ENCODE results near the gene PDGFD. TPM values are rescaled to one million over a fixed set of nuclear protein-coding genes. Genes with fewer than 3 reads are reported as not detected.

The PDGFD gene
- total RNA-seq, 1 experiment from 2014 or later = 1.7 TPM

DNA sequence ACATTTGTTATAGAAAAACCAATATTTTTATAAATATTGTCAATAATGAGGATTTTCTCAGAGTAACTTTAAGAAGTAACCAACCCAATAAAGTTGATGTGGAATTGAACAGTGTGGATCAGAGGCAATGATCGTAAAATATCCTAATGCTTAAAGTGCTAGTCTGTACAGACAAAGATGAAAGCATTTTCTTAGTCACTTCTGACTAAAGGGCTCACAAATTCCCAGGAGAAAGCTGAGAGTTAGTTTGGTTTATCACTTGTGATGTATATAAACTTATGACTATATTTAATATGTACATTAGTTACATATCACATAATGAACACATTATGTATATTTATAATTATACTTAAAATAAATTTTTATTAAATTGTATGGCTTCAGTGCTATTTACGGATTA, 152.9 kb downstream of the PDGFD start:
- no peak overlapping the region for H3K27ac ChIP-seq (ENCODE audit: insufficient read length, low read depth, low read length)
- peaks cover 3% of the 10 kb centered on the region in 2 experiments; a peak in 2 of 4 replicates for H3K4me1 Mint-ChIP-seq
- H2BK20ac ChIP-seq (ENCODE audit: low read depth, low read length, poor library complexity, severe bottlenecking) = no peak overlapping the region
- H2AK5ac ChIP-seq (ENCODE audit: insufficient read length, low read length) = no peak overlapping the region
- no peak overlapping the region for H4K5ac ChIP-seq (ENCODE audit: insufficient read length, low read depth, low read length)
- no peaks in the 10 kb centered on the region; a peak in 1 of 7 replicates for H3K36me3 Mint-ChIP-seq (ENCODE audit: insufficient read depth in 1 of 3, low read depth in 3 of 3)
- no peaks in the 10 kb centered on the region for H3K9me3 Mint-ChIP-seq
- no peak overlapping the region for H3K23ac ChIP-seq (ENCODE audit: insufficient read length, low read depth, low read length)
- H3K79me1 ChIP-seq (ENCODE audit: insufficient read depth, low read depth, low read length, poor library complexity, severe bottlenecking) = no peaks in the 10 kb centered on the region
- H2BK12ac ChIP-seq (ENCODE audit: insufficient read length, low read depth, low read length) = no peak overlapping the region
- H3K4me3 Mint-ChIP-seq = no peak overlapping the region
- WGBS (ENCODE audit: extremely low coverage, insufficient read length, low lambda C conversion rate) = no CpG with 5 or more reads among the region's 2 CpGs
- no peak overlapping the region for H2BK5ac ChIP-seq (ENCODE audit: insufficient read length, low read length)
- H4K8ac ChIP-seq (replicated peaks; ENCODE audit: insufficient read length, low read depth, low read length) = no peak overlapping the region
- no peak overlapping the region for H3K14ac ChIP-seq (ENCODE audit: insufficient read depth, low read length)
- H2BK15ac ChIP-seq (ENCODE audit: low read depth, low read length) = no peak overlapping the region
- H4K20me1 ChIP-seq (ENCODE audit: control insufficient read depth, insufficient read depth, insufficient read length) = no peaks in the 10 kb centered on the region
- H3K27ac Mint-ChIP-seq = no peak overlapping the region
- no peaks in the 10 kb centered on the region for H3K79me2 ChIP-seq (ENCODE audit: insufficient read depth, low read length)
- no peak overlapping the region for H3T11ph ChIP-seq (ENCODE audit: low read length)
- H3K4ac ChIP-seq (ENCODE audit: low read depth, low read length) = no peak overlapping the region
- no peak overlapping the region for H2AFZ ChIP-seq (ENCODE audit: low read length)
- H3K9ac ChIP-seq (ENCODE audit: extremely low read depth, insufficient read length, low read length) = no peak overlapping the region
- H3K9me3 ChIP-seq (ENCODE audit: control insufficient read depth, low read depth, low read length) = no peaks in the 10 kb centered on the region
- no peaks in the 10 kb centered on the region for H3K27me3 Mint-ChIP-seq (ENCODE audit: low read depth)
- no peak overlapping the region for H3K56ac ChIP-seq (ENCODE audit: insufficient read length, low read depth, low read length)
- no peak overlapping the region for H4K91ac ChIP-seq (ENCODE audit: insufficient read length, low read depth, low read length)
- H3K23me2 ChIP-seq (ENCODE audit: insufficient read length, low read depth, low read length, poor library complexity, severe bottlenecking) = no peaks in the 10 kb centered on the region
- TF ChIP-seq, protein P1, sequence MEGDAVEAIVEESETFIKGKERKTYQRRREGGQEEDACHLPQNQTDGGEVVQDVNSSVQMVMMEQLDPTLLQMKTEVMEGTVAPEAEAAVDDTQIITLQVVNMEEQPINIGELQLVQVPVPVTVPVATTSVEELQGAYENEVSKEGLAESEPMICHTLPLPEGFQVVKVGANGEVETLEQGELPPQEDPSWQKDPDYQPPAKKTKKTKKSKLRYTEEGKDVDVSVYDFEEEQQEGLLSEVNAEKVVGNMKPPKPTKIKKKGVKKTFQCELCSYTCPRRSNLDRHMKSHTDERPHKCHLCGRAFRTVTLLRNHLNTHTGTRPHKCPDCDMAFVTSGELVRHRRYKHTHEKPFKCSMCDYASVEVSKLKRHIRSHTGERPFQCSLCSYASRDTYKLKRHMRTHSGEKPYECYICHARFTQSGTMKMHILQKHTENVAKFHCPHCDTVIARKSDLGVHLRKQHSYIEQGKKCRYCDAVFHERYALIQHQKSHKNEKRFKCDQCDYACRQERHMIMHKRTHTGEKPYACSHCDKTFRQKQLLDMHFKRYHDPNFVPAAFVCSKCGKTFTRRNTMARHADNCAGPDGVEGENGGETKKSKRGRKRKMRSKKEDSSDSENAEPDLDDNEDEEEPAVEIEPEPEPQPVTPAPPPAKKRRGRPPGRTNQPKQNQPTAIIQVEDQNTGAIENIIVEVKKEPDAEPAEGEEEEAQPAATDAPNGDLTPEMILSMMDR (conservative IDR thresholded peaks at IDR 0.05) = no peak
- DNase-seq = no peak
- no peak overlapping the region for H3K18ac ChIP-seq (ENCODE audit: insufficient read length, low read depth, low read length)
- H2BK120ac ChIP-seq (ENCODE audit: low read depth, low read length, poor library complexity, severe bottlenecking) = no peak overlapping the region
- H3K4me2 ChIP-seq (ENCODE audit: insufficient read depth, insufficient read length, low read length) = no peak overlapping the region
- H3K27me3 ChIP-seq (ENCODE audit: insufficient read depth, low read length) = no peaks in the 10 kb centered on the region
- no peaks in the 10 kb centered on the region for H3K4me1 ChIP-seq (ENCODE audit: insufficient read depth, low read length)
